B cell (primary cell): ENCODE measurements around the gene PEPD.

ENCODE experiments used
- EZH2 ChIP-seq: IDR thresholded peaks from 2 replicates; pipeline ENCODE4 v1.6.1; 2012; ENCODE audit warnings: borderline replicate concordance, low read depth, mild to moderate bottlenecking, moderate library complexity, low read length; ENCODE audit not compliant: insufficient read depth, poor library complexity, severe bottlenecking
- TF ChIP-seq, protein P1 (sequence below): fragments of 200-600 bp; IDR thresholded peaks from one replicate; pipeline ENCODE4 v1.8.0; 2022; ENCODE audit warnings: antibody characterized with exemption, mild to moderate bottlenecking

DNA sequence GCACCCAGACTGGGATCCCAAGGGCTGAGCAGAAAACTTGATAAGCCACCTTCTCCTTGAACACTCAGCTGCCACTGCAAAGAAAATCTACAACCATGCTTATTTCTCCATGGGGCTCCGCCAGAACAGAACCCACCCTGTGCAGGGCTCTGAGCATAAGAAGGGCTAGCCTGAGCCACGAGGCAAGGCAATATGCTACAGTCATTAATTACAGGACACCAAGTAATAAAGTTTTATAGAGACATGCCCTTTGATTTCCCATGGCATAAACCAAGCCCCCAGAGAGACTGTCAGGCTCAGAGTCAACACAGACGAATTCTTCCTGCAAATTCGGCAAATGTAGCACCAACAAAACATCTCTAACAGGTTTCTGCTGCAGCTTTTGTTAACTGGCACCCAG is 5.7 kb downstream of the PEPD start:
- TF ChIP-seq, protein P1, sequence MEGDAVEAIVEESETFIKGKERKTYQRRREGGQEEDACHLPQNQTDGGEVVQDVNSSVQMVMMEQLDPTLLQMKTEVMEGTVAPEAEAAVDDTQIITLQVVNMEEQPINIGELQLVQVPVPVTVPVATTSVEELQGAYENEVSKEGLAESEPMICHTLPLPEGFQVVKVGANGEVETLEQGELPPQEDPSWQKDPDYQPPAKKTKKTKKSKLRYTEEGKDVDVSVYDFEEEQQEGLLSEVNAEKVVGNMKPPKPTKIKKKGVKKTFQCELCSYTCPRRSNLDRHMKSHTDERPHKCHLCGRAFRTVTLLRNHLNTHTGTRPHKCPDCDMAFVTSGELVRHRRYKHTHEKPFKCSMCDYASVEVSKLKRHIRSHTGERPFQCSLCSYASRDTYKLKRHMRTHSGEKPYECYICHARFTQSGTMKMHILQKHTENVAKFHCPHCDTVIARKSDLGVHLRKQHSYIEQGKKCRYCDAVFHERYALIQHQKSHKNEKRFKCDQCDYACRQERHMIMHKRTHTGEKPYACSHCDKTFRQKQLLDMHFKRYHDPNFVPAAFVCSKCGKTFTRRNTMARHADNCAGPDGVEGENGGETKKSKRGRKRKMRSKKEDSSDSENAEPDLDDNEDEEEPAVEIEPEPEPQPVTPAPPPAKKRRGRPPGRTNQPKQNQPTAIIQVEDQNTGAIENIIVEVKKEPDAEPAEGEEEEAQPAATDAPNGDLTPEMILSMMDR = no peak
- TF ChIP-seq EZH2 = no peak
